ENCODE results near the gene GHRH.

Gene GHRH

DNA sequence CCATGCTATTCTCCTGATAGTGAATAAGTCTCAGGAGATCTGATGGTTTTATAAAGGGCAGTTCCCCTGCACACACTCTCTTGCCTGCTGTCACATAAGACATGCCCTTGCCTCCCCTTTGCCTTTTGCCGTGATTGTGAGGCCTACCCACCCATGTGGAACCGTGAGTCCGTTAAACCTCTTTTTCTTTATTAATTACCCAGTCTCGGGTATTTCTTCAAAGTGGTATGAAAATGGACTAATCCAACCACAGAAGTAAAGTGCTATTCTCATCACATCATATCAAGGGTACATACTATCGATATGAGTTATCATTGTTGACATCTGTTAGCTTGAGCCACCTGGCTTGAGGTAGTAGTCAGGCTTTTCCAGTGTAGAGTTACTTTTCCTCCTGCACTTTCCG, 30.1 kb upstream of the GHRH start:
- Histone ChIP-seq H3K27ac (ENCODE audit: low read depth, low read length) (no peak overlapping the region), H3K27me3 (ENCODE audit: control insufficient read depth in 1 of 2, insufficient read depth in 2 of 2, low read length in 2 of 2) (no peaks in the 10 kb centered on the region), H3K9ac (ENCODE audit: low read depth in 1 of 2, low read length in 2 of 2) (no peak overlapping the region), H3K4me1 (ENCODE audit: control insufficient read depth in 1 of 2, insufficient read depth in 2 of 2, low read length in 2 of 2) (peaks cover 41 to 47% of the 10 kb centered on the region in 2 donors), H3K4me3 (ENCODE audit: low read depth in 1 of 2, low read length in 2 of 2) (no peak overlapping the region), H3K9me3 (ENCODE audit: control insufficient read depth in 1 of 2, low read length in 2 of 2) (no peaks in the 10 kb centered on the region), H3K36me3 (ENCODE audit: control insufficient read depth in 1 of 2, insufficient read depth in 2 of 2, low read length in 2 of 2) (peaks cover 0 to 5% of the 10 kb centered on the region in 2 donors)

DNA sequence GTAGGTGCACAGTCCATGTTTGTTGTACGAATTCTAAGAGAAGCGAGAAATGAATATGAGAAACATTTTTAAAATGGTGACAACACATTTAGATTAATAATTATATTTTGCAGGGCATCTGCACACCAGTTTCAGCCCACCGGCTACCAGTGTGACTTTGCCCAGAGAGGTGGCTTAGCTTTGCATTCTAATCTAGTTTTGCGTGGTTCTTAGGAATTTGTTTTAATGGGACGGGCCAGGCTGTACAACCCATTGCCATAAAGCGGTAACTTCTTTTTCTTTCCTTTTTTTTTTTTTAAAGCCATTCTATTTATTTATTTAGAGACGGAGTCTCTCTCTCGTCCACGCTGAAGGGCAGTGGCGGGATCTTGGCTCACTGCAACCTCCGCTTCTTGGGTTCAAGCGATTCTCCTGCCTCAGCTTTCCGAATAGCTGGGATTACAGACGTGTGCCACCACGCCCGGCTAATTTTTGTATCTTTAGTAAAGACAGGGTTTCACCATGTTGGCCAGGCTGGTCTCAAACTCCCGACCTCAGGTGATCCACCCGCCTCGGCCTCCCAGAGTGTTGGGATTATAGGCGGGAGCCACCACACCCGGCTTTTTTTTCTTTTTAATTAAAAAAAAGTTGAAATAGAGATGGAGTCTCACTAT, 28.7 kb upstream of the GHRH start:
- peak overlapping the region; percentile 99 for H3K9ac ChIP-seq (ENCODE audit: low read depth in 1 of 2, low read length in 2 of 2)
- H3K4me1 ChIP-seq (ENCODE audit: control insufficient read depth in 1 of 2, insufficient read depth in 2 of 2, low read length in 2 of 2): peaks cover 33 to 41% of the 10 kb centered on the region in 2 donors
- H3K27ac ChIP-seq (ENCODE audit: low read depth, low read length): peak overlapping the region; percentile 90
- no peaks in the 10 kb centered on the region for H3K9me3 ChIP-seq (ENCODE audit: control insufficient read depth in 1 of 2, low read length in 2 of 2)
- peak overlapping the region; percentile 97 for H3K4me3 ChIP-seq (ENCODE audit: low read depth in 1 of 2, low read length in 2 of 2)
- no peaks in the 10 kb centered on the region for H3K27me3 ChIP-seq (ENCODE audit: control insufficient read depth in 1 of 2, insufficient read depth in 2 of 2, low read length in 2 of 2)
- peaks cover 0 to 5% of the 10 kb centered on the region in 2 donors for H3K36me3 ChIP-seq (ENCODE audit: control insufficient read depth in 1 of 2, insufficient read depth in 2 of 2, low read length in 2 of 2)

DNA sequence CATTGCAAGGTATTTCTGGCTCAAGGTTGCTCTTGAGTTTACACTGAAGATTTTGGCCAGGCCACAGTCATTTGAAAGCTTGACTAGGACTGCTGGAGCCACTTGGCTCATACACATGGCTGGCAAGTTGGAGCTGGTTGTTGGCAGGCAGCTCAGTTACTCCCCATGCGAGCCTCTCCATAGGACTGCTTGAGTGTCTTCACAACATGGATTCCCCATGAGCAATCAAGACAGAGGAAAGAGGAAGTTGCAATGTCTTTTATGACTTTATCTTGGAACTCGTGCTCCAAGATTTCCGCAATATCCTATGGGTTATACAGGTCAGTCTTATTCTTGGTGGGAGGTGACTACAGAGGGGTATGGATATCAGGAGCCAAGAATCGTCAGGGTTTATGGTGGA, 26.5 kb upstream of the GHRH start:
- peaks cover 31 to 36% of the 10 kb centered on the region in 2 donors for H3K4me1 ChIP-seq (ENCODE audit: control insufficient read depth in 1 of 2, insufficient read depth in 2 of 2, low read length in 2 of 2)
- H3K36me3 ChIP-seq (ENCODE audit: control insufficient read depth in 1 of 2, insufficient read depth in 2 of 2, low read length in 2 of 2): peaks cover 0 to 5% of the 10 kb centered on the region in 2 donors
- no peak overlapping the region for H3K4me3 ChIP-seq (ENCODE audit: low read depth in 1 of 2, low read length in 2 of 2)
- H3K27me3 ChIP-seq (ENCODE audit: control insufficient read depth in 1 of 2, insufficient read depth in 2 of 2, low read length in 2 of 2): no peaks in the 10 kb centered on the region
- H3K9me3 ChIP-seq (ENCODE audit: control insufficient read depth in 1 of 2, low read length in 2 of 2): no peaks in the 10 kb centered on the region
- no peak overlapping the region for H3K9ac ChIP-seq (ENCODE audit: low read depth in 1 of 2, low read length in 2 of 2)
- H3K27ac ChIP-seq (ENCODE audit: low read depth, low read length): no peak overlapping the region

DNA sequence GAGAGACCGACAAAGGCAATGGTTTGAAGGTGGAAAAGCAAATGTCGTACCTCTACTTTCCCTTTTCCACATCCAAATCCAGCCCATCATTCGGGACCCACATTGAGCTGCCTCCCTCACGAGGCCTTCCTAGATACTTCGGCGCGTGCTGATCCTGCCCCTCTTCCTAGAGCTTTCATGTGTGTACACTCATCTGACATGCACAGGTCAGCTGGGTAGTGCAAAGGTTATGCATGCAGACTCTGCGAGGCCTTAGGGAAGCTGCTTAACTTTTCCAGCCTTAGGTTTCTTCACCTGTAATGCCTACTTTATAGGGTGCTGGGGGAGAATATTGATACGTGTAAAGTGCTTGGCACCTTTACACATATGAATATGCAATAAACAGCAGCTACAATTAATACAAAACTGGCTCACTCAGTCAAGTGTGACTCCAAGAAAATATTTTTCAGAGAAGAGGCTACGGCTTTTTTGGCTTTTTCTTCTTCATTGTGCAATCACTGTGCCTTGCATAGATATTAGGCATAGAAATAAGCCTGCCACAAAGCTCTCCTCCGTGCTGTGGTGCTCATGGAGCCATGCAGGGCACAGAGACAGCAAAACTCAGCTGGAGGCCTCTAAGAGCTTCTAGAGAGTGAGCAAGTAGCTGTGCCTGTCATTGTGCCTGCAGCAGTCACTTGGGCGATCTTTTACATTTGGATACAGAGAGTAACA, 24.2 kb upstream of the GHRH start:
- H3K27me3 ChIP-seq (ENCODE audit: control insufficient read depth in 1 of 2, insufficient read depth in 2 of 2, low read length in 2 of 2): no peaks in the 10 kb centered on the region
- H3K9me3 ChIP-seq (ENCODE audit: control insufficient read depth in 1 of 2, low read length in 2 of 2): no peaks in the 10 kb centered on the region
- H3K9ac ChIP-seq (ENCODE audit: low read depth in 1 of 2, low read length in 2 of 2): peak overlapping the region in 1 of 2 donors; percentile 30
- H3K4me3 ChIP-seq (ENCODE audit: low read depth in 1 of 2, low read length in 2 of 2): no peak overlapping the region
- no peaks in the 10 kb centered on the region for H3K36me3 ChIP-seq (ENCODE audit: control insufficient read depth in 1 of 2, insufficient read depth in 2 of 2, low read length in 2 of 2)
- no peak overlapping the region for H3K27ac ChIP-seq (ENCODE audit: low read depth, low read length)
- peaks cover 30 to 33% of the 10 kb centered on the region in 2 donors for H3K4me1 ChIP-seq (ENCODE audit: control insufficient read depth in 1 of 2, insufficient read depth in 2 of 2, low read length in 2 of 2)

DNA sequence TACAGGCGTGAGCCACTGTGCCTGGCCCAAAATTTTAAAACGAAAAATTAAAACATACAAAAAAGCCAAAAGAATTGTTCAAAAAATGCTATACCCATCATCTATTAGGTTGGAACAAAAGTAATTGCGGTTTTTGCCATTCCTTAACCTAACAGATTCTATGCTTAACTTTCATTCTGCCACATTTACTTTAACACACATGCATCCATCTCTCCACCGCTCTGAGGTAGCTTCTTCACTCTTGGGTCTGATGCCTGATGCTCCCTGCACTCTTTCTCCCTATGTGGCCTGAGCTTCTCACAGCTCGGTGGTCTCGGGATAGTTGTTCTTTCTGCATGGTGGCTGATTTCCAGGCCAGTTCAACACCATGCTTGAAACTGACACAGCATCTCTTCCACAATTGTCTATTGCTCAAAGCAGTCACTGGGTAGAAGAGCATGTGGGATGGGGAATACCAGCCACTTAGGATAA, 23.1 kb upstream of the GHRH start:
- no peak overlapping the region for H3K9ac ChIP-seq (ENCODE audit: low read depth in 1 of 2, low read length in 2 of 2)
- H3K27ac ChIP-seq (ENCODE audit: low read depth, low read length): no peak overlapping the region
- H3K4me1 ChIP-seq (ENCODE audit: control insufficient read depth in 1 of 2, insufficient read depth in 2 of 2, low read length in 2 of 2): peaks cover 24 to 27% of the 10 kb centered on the region in 2 donors
- no peaks in the 10 kb centered on the region for H3K36me3 ChIP-seq (ENCODE audit: control insufficient read depth in 1 of 2, insufficient read depth in 2 of 2, low read length in 2 of 2)
- H3K9me3 ChIP-seq (ENCODE audit: control insufficient read depth in 1 of 2, low read length in 2 of 2): no peaks in the 10 kb centered on the region
- no peak overlapping the region for H3K4me3 ChIP-seq (ENCODE audit: low read depth in 1 of 2, low read length in 2 of 2)
- no peaks in the 10 kb centered on the region for H3K27me3 ChIP-seq (ENCODE audit: control insufficient read depth in 1 of 2, insufficient read depth in 2 of 2, low read length in 2 of 2)

DNA sequence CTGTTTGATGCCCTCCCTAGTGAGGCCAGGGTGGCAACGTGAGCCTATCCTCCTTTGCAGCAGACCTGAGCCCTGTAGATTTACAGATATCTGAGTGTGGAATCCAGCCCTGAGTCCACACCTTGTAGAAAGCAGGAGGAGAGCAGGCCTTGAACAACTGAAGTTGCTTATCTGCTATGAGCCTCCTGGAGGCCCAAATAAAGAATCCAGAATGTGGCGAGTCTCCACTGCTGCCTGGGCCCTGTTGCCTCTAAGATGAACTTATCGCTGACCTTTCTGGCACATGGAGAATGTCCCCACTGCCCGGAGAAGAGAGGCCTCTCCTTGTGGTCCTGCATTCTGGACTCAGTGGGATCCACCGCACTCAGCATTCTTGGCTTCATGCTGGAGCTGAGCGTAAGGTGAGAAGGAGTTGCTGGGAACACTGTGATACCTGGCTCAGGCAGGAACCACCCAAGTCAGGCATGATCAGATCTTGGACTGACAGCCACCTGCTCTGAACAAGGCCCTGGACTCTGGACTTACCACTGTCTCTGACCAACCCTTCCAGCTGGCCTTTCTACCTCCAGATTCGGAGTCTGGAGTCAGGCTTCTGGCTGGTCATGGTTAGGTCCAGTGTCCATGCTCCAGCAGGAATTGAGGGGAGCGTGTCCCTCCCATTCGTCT, 22.0 kb upstream of the GHRH start:
- Histone ChIP-seq H3K4me1 (ENCODE audit: control insufficient read depth in 1 of 2, insufficient read depth in 2 of 2, low read length in 2 of 2) (peaks cover 20 to 27% of the 10 kb centered on the region in 2 donors), H3K27me3 (ENCODE audit: control insufficient read depth in 1 of 2, insufficient read depth in 2 of 2, low read length in 2 of 2) (no peaks in the 10 kb centered on the region)

DNA sequence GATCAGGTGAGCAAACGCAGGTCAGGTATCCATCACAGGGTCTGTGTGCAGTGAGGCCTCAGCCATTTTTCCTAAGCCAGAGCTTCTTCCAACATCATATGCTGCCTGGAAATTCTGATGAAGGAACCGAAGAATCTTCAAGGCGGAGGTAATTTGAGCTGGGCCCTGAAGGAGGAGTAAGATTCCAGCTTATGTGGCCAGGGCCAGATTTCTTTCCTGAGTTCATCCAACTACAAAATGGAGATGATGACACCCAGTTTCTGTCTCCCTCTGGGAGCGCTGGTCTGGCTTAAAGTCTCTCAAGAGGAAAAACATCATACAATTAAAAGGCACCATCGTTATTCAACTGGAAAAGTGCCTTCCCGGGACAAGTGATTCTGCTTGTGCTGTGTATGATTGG, 20.9 kb upstream of the GHRH start:
- H3K9me3 ChIP-seq (ENCODE audit: control insufficient read depth in 1 of 2, low read length in 2 of 2): no peaks in the 10 kb centered on the region
- H3K4me3 ChIP-seq (ENCODE audit: low read depth in 1 of 2, low read length in 2 of 2): no peak overlapping the region
- no peak overlapping the region for H3K9ac ChIP-seq (ENCODE audit: low read depth in 1 of 2, low read length in 2 of 2)
- H3K27me3 ChIP-seq (ENCODE audit: control insufficient read depth in 1 of 2, insufficient read depth in 2 of 2, low read length in 2 of 2): no peaks in the 10 kb centered on the region
- no peaks in the 10 kb centered on the region for H3K36me3 ChIP-seq (ENCODE audit: control insufficient read depth in 1 of 2, insufficient read depth in 2 of 2, low read length in 2 of 2)
- peaks cover 17 to 27% of the 10 kb centered on the region in 2 donors for H3K4me1 ChIP-seq (ENCODE audit: control insufficient read depth in 1 of 2, insufficient read depth in 2 of 2, low read length in 2 of 2)
- no peak overlapping the region for H3K27ac ChIP-seq (ENCODE audit: low read depth, low read length)

More for the DNA sequence above, 22.0 kb upstream of the GHRH start:
- H3K27ac ChIP-seq (ENCODE audit: low read depth, low read length): no peak overlapping the region
- no peaks in the 10 kb centered on the region for H3K9me3 ChIP-seq (ENCODE audit: control insufficient read depth in 1 of 2, low read length in 2 of 2)
- H3K36me3 ChIP-seq (ENCODE audit: control insufficient read depth in 1 of 2, insufficient read depth in 2 of 2, low read length in 2 of 2): no peaks in the 10 kb centered on the region
- no peak overlapping the region for H3K9ac ChIP-seq (ENCODE audit: low read depth in 1 of 2, low read length in 2 of 2)
- no peak overlapping the region for H3K4me3 ChIP-seq (ENCODE audit: low read depth in 1 of 2, low read length in 2 of 2)

DNA sequence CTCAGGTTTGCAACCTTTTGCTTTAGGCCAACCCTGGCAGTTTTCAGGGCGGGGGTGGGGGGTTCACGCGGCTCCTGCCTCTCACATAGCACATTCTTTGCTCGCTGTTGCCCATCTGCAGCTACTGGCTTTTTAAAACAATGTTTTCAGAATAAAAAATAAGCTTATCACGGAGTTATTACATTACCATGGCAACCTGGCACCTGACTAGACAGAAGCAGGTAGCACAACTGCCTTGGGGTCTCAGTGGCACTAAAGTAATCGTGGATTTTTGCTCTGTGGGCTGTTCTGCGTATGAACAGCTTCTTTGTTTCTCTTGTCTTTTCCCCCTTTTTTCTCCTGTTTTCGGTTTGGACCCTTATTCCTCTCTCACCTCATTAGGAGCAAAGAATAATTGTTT, 18.8 kb upstream of the GHRH start:
- Histone ChIP-seq H3K36me3 (ENCODE audit: control insufficient read depth in 1 of 2, insufficient read depth in 2 of 2, low read length in 2 of 2) (no peaks in the 10 kb centered on the region), H3K27ac (ENCODE audit: low read depth, low read length) (no peak overlapping the region), H3K4me3 (ENCODE audit: low read depth in 1 of 2, low read length in 2 of 2) (no peak overlapping the region), H3K9me3 (ENCODE audit: control insufficient read depth in 1 of 2, low read length in 2 of 2) (no peaks in the 10 kb centered on the region), H3K4me1 (ENCODE audit: control insufficient read depth in 1 of 2, insufficient read depth in 2 of 2, low read length in 2 of 2) (peaks cover 19 to 31% of the 10 kb centered on the region in 2 donors), H3K9ac (ENCODE audit: low read depth in 1 of 2, low read length in 2 of 2) (no peak overlapping the region), H3K27me3 (ENCODE audit: control insufficient read depth in 1 of 2, insufficient read depth in 2 of 2, low read length in 2 of 2) (no peaks in the 10 kb centered on the region)

DNA sequence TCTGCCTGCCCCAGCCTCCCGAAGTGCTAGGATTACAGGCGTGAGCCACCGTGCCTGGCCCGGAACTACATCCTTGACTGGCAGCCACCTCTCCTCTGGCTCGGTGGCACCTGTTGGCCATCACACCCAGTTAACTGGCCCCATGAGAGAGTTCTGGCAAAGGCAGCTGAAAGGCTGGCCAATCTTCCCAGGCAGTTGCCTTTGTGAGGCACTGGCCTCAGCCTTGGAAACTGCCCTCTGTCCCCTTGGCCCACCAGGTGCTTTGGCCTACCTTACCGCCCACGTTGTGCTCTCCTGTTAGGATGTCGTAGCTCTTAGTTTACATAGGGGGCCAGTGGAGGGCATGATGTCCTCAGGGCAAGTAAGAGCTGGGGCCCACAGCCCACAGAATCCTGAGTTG, 18.2 kb upstream of the GHRH start:
- Histone ChIP-seq H3K36me3 (ENCODE audit: control insufficient read depth in 1 of 2, insufficient read depth in 2 of 2, low read length in 2 of 2) (no peaks in the 10 kb centered on the region), H3K9ac (ENCODE audit: low read depth in 1 of 2, low read length in 2 of 2) (no peak overlapping the region), H3K27ac (ENCODE audit: low read depth, low read length) (no peak overlapping the region), H3K27me3 (ENCODE audit: control insufficient read depth in 1 of 2, insufficient read depth in 2 of 2, low read length in 2 of 2) (no peaks in the 10 kb centered on the region), H3K4me3 (ENCODE audit: low read depth in 1 of 2, low read length in 2 of 2) (no peak overlapping the region), H3K9me3 (ENCODE audit: control insufficient read depth in 1 of 2, low read length in 2 of 2) (no peaks in the 10 kb centered on the region), H3K4me1 (ENCODE audit: control insufficient read depth in 1 of 2, insufficient read depth in 2 of 2, low read length in 2 of 2) (peaks cover 19 to 31% of the 10 kb centered on the region in 2 donors)

DNA sequence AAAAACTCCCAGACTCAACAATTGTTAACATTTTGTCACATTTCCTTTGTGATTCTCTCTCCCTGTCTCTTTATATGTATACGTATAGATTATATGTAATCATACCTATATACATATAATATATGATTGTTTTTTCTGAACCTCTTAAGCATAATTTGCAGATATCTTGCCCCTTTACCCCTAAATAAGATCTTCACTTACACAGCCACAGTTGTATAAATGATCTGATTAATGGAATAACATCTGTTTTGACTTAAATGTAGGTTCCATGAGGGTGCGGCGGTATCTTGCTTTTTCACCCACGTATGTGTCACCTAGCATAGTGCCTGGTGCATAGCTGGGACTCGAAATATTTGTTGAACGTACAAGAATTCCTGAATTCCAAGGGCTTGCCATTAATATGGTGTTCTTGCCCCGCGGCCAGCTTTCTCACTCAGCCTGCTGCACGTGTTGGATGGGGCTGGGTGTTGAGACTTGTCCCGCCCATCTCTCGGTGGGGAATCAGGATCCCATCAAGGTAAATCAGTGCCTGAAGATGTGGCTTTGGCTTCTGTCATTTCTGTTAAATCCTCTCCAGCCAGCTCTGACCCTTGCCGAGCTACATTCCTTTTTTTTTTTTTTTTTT, 17.5 kb upstream of the GHRH start:
- no peak overlapping the region for H3K9ac ChIP-seq (ENCODE audit: low read depth in 1 of 2, low read length in 2 of 2)
- no peaks in the 10 kb centered on the region for H3K36me3 ChIP-seq (ENCODE audit: control insufficient read depth in 1 of 2, insufficient read depth in 2 of 2, low read length in 2 of 2)
- H3K27ac ChIP-seq (ENCODE audit: low read depth, low read length): no peak overlapping the region
- H3K27me3 ChIP-seq (ENCODE audit: control insufficient read depth in 1 of 2, insufficient read depth in 2 of 2, low read length in 2 of 2): no peaks in the 10 kb centered on the region
- H3K9me3 ChIP-seq (ENCODE audit: control insufficient read depth in 1 of 2, low read length in 2 of 2): no peaks in the 10 kb centered on the region
- no peak overlapping the region for H3K4me3 ChIP-seq (ENCODE audit: low read depth in 1 of 2, low read length in 2 of 2)
- peaks cover 19 to 30% of the 10 kb centered on the region in 2 donors for H3K4me1 ChIP-seq (ENCODE audit: control insufficient read depth in 1 of 2, insufficient read depth in 2 of 2, low read length in 2 of 2)
